MM.1S (cell line): ENCODE data around the gene UBE2D4.

Experiments used
- DNase-seq: peaks from one replicate; pipeline ENCODE4 v3.0.0-alpha.2; 2015
- H2AFZ ChIP-seq: fragments of 300-600 bp; sonication (generic); 2 replicates; pipeline ENCODE4 v1.6.0; 2016; ENCODE audit warnings: antibody characterized with exemption, low read length
- H3F3A ChIP-seq: fragments of 300-600 bp; sonication (generic); 2 replicates; pipeline ENCODE4 v1.6.1; 2016; ENCODE audit warnings: mild to moderate bottlenecking, antibody characterized with exemption, low read length, moderate library complexity, mixed read lengths; ENCODE audit not compliant: insufficient read depth
- H3K27ac ChIP-seq: fragments of 300-600 bp; sonication (generic); 2 replicates; pipeline ENCODE4 v1.5.1; 2016; ENCODE audit warnings: mild to moderate bottlenecking, low read length
- H3K27me3 ChIP-seq: fragments of 300-600 bp; sonication (generic); replicated peaks from 2 replicates; pipeline ENCODE4 v1.6.0; 2016; ENCODE audit warnings: low read length; ENCODE audit not compliant: insufficient read depth
- H3K36me3 ChIP-seq: fragments of 300-600 bp; sonication (generic); replicated peaks from 2 replicates; pipeline ENCODE4 v1.6.1; 2016; ENCODE audit warnings: mild to moderate bottlenecking, low read length, mixed read lengths; ENCODE audit not compliant: insufficient read depth
- H3K4me1 ChIP-seq: fragments of 300-600 bp; sonication (generic); 2 replicates; pipeline ENCODE4 v1.6.1; 2016; ENCODE audit warnings: low read length, mixed read lengths
- H3K4me2 ChIP-seq: fragments of 300-600 bp; sonication (generic); 2 replicates; pipeline ENCODE4 v1.6.0; 2016; ENCODE audit warnings: low read depth, low read length
- H3K4me3 ChIP-seq: fragments of 300-600 bp; sonication (generic); 2 replicates; pipeline ENCODE4 v1.5.1; 2016; ENCODE audit warnings: low read length, mixed read lengths
- H3K79me2 ChIP-seq: fragments of 300-600 bp; sonication (generic); 2 replicates; pipeline ENCODE4 v1.6.1; 2016; ENCODE audit warnings: mixed run types, low read length, mixed read lengths
- H3K9ac ChIP-seq: fragments of 300-600 bp; sonication (generic); 2 replicates; pipeline ENCODE4 v1.6.1; 2016; ENCODE audit warnings: low read length, mixed read lengths
- H3K9me2 ChIP-seq: fragments of 300-600 bp; sonication (generic); replicated peaks from 2 replicates; pipeline ENCODE4 v1.6.1; 2016; ENCODE audit warnings: mild to moderate bottlenecking, low read length, mixed read lengths; ENCODE audit not compliant: insufficient read depth
- H3K9me3 ChIP-seq: fragments of 300-600 bp; sonication (generic); replicated peaks from 2 replicates; pipeline ENCODE4 v1.6.1; 2016; ENCODE audit warnings: mild to moderate bottlenecking, low read length, mixed read lengths; ENCODE audit not compliant: insufficient read depth
- H4K20me1 ChIP-seq: fragments of 300-600 bp; sonication (generic); 2 replicates; pipeline ENCODE4 v1.6.1; 2016; ENCODE audit warnings: mild to moderate bottlenecking, low read length, moderate library complexity, mixed read lengths; ENCODE audit not compliant: insufficient read depth
- CTCF ChIP-seq: fragments of 300-600 bp; sonication (generic); IDR thresholded peaks from 2 replicates; pipeline ENCODE4 v1.5.1; 2016; ENCODE audit warnings: antibody characterized with exemption, low read length, mixed read lengths
- EZH2 ChIP-seq: fragments of 300-600 bp; sonication (generic); optimal IDR thresholded peaks from 2 replicates; pipeline ENCODE3; 2017; ENCODE audit warnings: low read depth, mild to moderate bottlenecking, antibody characterized with exemption, low read length, mixed read lengths
- EZH2phosphoT487 ChIP-seq: fragments of 300-600 bp; sonication (generic); IDR thresholded peaks from 2 replicates; pipeline ENCODE4 v1.6.1; 2018; ENCODE audit warnings: antibody characterized with exemption, low read length

Gene UBE2D4

GRCh38 chr7:43942250-43942649 is 16.0 kb downstream of the UBE2D4 start:
- H4K20me1 ChIP-seq, result no peaks in the 10 kb centered on the region
- no peaks in the 10 kb centered on the region for H3K9me2 ChIP-seq
- H3K79me2 ChIP-seq, result no peaks in the 10 kb centered on the region
- H3K27ac ChIP-seq, result no peak overlapping the region
- no peak overlapping the region for H3K4me2 ChIP-seq
- TF ChIP-seq EZH2 (no peak), EZH2phosphoT487 (no peak), CTCF (no peak)
- H2AFZ ChIP-seq, result no peak overlapping the region
- DNase-seq, result no peak
- H3K4me3 ChIP-seq, result no peak overlapping the region
- H3K9me3 ChIP-seq, result no peaks in the 10 kb centered on the region
- no peaks in the 10 kb centered on the region for H3K36me3 ChIP-seq
- no peaks in the 10 kb centered on the region for H3K4me1 ChIP-seq
- H3F3A ChIP-seq, result no peaks in the 10 kb centered on the region
- no peaks in the 10 kb centered on the region for H3K27me3 ChIP-seq
- no peak overlapping the region for H3K9ac ChIP-seq

- DNase-seq, result no peak
- H3K36me3 ChIP-seq, result no peaks in the 10 kb centered on the region
- no peak for TF ChIP-seq EZH2phosphoT487
- TF ChIP-seq EZH2, result no peak
- no peak for TF ChIP-seq CTCF
- no peak overlapping the region for H3K4me3 ChIP-seq
- no peak overlapping the region for H3K4me2 ChIP-seq
- H3K4me1 ChIP-seq, result no peaks in the 10 kb centered on the region
- no peaks in the 10 kb centered on the region for H4K20me1 ChIP-seq
- H2AFZ ChIP-seq, result no peak overlapping the region
- no peaks in the 10 kb centered on the region for H3K9me2 ChIP-seq
- H3K79me2 ChIP-seq, result no peaks in the 10 kb centered on the region
- no peaks in the 10 kb centered on the region for H3K9me3 ChIP-seq
- H3F3A ChIP-seq, result no peaks in the 10 kb centered on the region
- no peaks in the 10 kb centered on the region for H3K27me3 ChIP-seq
- H3K27ac ChIP-seq, result no peak overlapping the region
- no peak overlapping the region for H3K9ac ChIP-seq
Observed at GRCh38 chr7:43942997-43943396, 16.8 kb downstream of the UBE2D4 start.

GRCh38 chr7:43943417-43944187 is 17.4 kb downstream of the UBE2D4 start:
- Histone ChIP-seq H3K27me3 (no peaks in the 10 kb centered on the region), H3K4me2 (no peak overlapping the region), H3K36me3 (no peaks in the 10 kb centered on the region), H3K9me2 (no peaks in the 10 kb centered on the region), H3K9me3 (no peaks in the 10 kb centered on the region), H3K4me1 (no peaks in the 10 kb centered on the region), H2AFZ (no peak overlapping the region), H3K9ac (no peak overlapping the region), H3K4me3 (no peak overlapping the region), H3F3A (no peaks in the 10 kb centered on the region), H3K79me2 (no peaks in the 10 kb centered on the region), H3K27ac (no peak overlapping the region), H4K20me1 (no peaks in the 10 kb centered on the region)
- no peak for DNase-seq
- TF ChIP-seq EZH2phosphoT487, result no peak
- TF ChIP-seq CTCF, result no peak
- TF ChIP-seq EZH2, result no peak
